GM12801 (cell line): ENCODE measurements around the gene ZBTB22.

Source experiments
- TF ChIP-seq, protein P1 (sequence below): IDR thresholded peaks from one replicate; pipeline ENCODE4 v1.5.1; 2011; ENCODE audit warnings: control low read depth; ENCODE audit not compliant: insufficient read length; ENCODE audit errors: extremely low read depth

The ZBTB22 gene, protein sequence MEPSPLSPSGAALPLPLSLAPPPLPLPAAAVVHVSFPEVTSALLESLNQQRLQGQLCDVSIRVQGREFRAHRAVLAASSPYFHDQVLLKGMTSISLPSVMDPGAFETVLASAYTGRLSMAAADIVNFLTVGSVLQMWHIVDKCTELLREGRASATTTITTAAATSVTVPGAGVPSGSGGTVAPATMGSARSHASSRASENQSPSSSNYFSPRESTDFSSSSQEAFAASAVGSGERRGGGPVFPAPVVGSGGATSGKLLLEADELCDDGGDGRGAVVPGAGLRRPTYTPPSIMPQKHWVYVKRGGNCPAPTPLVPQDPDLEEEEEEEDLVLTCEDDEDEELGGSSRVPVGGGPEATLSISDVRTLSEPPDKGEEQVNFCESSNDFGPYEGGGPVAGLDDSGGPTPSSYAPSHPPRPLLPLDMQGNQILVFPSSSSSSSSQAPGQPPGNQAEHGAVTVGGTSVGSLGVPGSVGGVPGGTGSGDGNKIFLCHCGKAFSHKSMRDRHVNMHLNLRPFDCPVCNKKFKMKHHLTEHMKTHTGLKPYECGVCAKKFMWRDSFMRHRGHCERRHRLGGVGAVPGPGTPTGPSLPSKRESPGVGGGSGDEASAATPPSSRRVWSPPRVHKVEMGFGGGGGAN

DNA sequence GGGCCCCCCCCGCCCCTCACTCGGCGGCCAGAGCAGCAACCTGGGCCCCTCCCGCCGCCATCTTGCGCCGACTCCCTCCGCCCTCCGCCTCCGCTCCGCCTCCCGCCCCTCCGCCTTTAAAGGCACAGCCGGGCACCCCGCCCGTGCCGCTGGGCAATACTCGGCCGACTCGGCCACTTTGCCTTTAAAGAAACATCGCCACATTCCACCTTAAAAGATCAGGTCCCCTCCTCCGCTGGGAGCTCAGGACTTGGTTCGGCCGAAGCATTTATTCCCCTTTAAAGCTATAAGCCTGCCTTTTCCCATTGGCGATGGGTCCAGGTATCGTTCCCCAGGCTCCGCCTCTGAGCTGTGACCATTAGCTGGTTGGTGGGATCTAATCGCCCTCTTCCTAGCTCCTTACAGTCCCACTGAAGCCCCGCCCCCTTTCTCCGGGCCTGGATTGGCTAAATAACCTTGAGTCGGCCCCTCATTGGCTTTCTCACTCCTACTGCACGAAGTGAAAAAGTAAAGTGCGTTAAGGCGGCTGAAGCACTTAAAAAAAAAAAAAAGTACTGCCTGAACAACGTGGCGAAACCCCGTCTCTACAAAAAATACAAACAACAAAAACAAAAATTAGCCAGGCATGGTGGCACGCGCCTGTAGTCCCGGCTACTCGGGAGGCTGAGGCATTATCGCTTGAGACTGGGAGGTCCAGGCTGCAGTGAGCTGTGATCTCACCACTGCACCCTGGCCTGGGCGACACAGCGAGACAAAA is at the start of gene ZBTB22:
ZBTB22 (minus strand) TSS at position 76 of the 757 bp plus-strand sequence. CDS start 828 bp downstream, outside the sequence.
- TF ChIP-seq, protein P1, sequence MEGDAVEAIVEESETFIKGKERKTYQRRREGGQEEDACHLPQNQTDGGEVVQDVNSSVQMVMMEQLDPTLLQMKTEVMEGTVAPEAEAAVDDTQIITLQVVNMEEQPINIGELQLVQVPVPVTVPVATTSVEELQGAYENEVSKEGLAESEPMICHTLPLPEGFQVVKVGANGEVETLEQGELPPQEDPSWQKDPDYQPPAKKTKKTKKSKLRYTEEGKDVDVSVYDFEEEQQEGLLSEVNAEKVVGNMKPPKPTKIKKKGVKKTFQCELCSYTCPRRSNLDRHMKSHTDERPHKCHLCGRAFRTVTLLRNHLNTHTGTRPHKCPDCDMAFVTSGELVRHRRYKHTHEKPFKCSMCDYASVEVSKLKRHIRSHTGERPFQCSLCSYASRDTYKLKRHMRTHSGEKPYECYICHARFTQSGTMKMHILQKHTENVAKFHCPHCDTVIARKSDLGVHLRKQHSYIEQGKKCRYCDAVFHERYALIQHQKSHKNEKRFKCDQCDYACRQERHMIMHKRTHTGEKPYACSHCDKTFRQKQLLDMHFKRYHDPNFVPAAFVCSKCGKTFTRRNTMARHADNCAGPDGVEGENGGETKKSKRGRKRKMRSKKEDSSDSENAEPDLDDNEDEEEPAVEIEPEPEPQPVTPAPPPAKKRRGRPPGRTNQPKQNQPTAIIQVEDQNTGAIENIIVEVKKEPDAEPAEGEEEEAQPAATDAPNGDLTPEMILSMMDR: no peak

DNA sequence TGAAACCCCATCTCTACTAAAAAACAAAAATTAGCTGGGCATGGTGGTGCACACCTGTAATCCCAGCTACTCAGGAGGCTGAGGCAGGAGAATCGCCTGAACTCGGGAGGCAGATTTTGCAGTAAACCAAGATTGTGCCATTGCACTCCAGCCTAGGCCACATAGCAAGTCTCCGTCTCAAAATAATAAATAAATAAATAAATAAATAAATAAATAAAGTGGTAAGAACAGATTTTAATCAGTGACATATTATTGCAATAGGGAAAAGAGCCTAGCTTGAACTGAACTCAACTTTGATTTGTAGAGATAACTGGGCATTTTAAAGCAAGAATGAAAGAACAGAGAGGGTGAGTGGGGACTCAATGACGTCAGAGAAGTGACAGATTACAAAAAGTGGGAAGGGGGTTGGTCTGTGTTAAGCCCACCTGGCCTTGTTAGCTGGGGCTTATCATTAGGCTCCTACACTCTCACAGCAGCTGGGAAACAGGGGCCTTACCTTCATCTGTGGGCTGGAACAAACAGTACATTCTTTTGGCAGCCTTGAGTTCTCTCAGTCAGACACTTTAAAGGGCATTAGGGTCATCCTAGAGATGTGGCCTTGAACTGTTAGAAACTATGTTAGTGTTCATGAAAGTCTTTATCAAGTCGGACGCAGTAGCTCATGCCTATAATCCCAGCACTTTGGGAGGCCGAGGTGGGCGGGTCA is 49.6 kb upstream of the ZBTB22 start:
- TF ChIP-seq, protein P1: no peak

DNA sequence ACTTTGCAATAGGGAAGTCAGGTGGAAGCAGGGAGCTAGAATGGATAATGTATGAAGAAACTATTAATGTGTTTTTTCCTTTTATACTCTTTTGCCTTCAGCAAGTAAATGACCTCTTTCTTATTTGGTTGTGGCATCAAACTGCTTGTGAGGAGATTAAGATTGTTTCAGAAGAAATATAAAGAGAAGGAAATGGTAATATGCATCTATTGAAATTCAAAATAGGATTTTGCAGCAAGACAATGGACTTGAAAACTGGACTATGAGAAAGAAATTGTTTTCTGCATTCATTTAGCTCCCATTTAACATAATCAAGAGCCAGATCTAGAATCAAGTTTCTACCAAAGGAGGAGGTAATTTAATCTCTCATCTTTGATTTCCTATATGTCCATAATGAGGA is 41.8 kb upstream of the ZBTB22 start:
- TF ChIP-seq, protein P1: no peak

DNA sequence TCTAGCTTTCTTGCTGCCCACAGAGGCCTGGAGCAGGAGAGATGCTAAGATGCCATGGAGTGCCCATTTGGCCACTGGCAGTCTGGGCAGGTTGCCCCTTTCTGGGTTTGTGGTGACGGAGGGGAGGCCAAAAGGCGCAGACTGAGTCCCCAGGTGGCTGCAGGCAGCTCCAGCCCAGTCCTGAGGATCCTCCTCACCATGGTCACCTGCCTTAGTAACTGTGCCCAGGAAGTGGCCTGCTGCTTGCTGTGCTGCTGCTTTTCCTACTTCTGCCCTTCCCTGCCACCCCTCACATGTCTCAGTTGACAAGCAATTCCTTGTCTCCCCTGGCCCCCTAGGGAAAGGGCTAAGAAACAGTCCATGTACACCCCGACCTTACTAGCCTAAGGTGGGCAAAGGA is 38.8 kb upstream of the ZBTB22 start:
- TF ChIP-seq, protein P1: no peak

DNA sequence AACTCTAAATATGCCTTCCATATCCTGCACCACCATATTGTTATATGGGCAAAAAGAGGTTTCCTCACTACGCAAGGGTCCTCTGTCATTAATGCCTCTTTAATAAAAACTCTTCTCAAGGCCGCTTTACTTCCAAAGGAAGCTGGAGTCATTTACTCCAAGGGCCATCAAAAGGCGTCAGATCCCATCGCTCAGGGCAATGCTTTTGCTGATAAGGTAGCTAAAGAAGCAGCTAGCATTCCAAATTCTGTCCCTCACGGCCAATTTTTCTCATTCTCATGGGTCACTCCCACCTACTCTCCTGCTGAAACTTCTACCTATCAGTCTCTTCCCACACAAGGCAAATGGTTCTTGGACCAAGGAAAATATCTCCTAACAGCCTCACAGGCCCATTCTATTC is 30.3 kb upstream of the ZBTB22 start:
- TF ChIP-seq, protein P1: no peak

DNA sequence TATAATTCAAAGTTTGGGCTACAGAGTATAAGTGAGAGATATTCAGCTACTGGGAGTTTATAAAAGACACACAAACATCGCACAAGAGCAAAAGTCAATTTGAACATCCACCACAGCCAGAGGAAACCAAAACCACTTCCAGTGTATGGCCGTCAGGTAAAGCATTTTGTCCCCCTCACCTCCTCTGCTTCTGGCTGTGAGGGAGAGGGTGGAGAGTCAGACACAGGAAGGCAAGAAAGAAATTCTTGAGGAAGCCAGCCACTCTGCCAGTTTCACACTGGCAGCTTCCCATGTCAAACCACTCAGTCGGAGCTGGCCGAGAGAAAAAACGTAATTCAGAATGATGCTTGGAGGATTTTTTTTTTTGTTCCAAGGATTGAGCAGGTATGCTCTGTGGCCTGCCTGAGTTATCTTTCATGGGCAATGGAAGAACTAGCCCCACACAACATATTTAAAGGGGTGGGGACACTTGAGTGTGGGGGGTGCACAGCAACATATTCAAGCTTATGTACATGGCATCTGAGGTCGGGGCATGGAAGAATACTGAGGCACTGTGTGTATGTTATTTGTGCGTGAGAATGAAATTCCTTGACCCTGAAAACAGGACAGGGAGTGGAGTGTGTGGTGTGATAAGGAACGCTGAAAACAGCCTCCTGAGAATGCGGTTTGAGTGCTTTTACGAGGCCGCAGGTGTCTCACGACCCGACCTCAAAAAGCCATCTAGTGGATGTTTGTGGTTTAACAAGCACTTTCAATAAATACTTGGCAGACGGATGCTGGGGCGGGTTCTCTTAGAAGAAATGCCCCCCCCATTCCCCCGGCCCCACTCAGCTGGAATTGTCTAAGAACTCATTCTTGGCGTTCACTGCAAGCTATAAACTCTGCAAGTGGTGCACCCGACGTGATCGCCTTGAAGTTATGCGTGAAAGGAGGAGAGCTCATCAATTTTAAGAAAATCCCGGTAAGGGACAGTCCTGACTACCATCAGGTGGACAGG is 27.5 kb upstream of the ZBTB22 start:
- TF ChIP-seq, protein P1: no peak
